VCaP (cell line): Measurements from ENCODE around the gene CSAD.

Experiments
- H3K27ac ChIP-seq: fragments of 450-650 bp; 2 replicates; pipeline ENCODE4 v1.5.1; 2017
- TF ChIP-seq, protein P1 (sequence below): fragments of 450-650 bp; conservative IDR thresholded peaks from 2 replicates; pipeline ENCODE4 v1.5.1; 2017; ENCODE audit warnings: mild to moderate bottlenecking, moderate library complexity

CSAD gene

GRCh38 chr12:53201639-53202038 is 20.9 kb upstream of the CSAD start:
- no peak overlapping the region for H3K27ac ChIP-seq
- TF ChIP-seq, protein P1, sequence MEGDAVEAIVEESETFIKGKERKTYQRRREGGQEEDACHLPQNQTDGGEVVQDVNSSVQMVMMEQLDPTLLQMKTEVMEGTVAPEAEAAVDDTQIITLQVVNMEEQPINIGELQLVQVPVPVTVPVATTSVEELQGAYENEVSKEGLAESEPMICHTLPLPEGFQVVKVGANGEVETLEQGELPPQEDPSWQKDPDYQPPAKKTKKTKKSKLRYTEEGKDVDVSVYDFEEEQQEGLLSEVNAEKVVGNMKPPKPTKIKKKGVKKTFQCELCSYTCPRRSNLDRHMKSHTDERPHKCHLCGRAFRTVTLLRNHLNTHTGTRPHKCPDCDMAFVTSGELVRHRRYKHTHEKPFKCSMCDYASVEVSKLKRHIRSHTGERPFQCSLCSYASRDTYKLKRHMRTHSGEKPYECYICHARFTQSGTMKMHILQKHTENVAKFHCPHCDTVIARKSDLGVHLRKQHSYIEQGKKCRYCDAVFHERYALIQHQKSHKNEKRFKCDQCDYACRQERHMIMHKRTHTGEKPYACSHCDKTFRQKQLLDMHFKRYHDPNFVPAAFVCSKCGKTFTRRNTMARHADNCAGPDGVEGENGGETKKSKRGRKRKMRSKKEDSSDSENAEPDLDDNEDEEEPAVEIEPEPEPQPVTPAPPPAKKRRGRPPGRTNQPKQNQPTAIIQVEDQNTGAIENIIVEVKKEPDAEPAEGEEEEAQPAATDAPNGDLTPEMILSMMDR, result no peak

- no peak overlapping the region for H3K27ac ChIP-seq
- TF ChIP-seq, protein P1, result no peak
Measured at GRCh38 chr12:53201177-53201541, 20.4 kb upstream of the CSAD start.

- TF ChIP-seq, protein P1, result no peak
- no peak overlapping the region for H3K27ac ChIP-seq
Measured at GRCh38 chr12:53200458-53201176, 19.9 kb upstream of the CSAD start.

- TF ChIP-seq, protein P1, result no peak
- no peak overlapping the region for H3K27ac ChIP-seq
Measured at GRCh38 chr12:53200107-53200457, 19.4 kb upstream of the CSAD start.

DNA sequence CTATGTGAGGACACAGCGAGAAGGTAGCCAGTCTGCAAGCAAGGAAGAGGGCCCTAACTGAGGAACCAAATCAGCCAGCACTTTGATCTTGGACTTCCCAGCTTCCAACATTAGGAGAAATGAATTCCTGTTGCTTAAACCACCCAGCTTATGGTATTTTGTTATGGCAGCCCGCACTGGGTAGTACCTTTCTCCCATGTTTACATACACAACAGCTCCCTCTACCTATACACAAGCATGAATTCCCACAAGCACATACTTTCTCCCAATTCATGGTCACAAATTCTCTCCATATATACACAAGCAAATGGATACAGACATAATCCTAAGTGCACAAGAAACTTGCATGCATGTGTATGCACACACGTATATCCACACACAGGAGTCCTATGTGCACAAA is 19.0 kb upstream of the CSAD start:
- TF ChIP-seq, protein P1, result no peak
- no peak overlapping the region for H3K27ac ChIP-seq

DNA sequence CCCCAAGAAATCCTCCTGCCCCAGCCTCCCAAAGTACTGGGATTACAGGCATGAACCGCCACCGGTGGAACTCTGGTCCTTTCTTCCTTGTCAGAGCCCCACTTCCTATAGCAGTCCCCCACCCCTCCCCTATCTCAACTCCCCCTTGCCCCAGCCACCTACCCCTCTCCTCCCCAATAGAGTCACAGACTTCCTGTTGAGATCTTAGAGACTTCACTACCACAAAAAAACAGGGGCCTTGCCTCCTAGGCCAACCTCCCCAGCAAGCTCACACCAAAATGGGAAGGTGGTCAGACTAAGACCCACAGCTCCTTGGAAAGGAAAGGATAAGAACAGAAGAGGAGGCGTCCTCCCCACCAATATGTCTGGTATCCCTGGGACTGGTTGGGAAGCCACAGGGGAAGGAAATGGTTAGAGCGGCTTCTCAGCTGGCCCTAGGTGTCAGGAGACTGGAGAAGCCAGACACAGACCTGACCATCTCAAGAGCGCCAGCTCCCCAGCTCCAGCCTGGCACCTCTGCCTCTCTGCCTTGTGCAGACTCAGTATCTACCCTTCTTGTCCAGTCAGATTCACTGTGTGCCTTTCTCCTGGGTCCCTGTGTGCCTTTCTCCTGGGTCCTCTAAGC is 17.9 kb upstream of the CSAD start:
- H3K27ac ChIP-seq, result no peak overlapping the region
- TF ChIP-seq, protein P1, result no peak

- no peak overlapping the region for H3K27ac ChIP-seq
- TF ChIP-seq, protein P1, result no peak
Measured at GRCh38 chr12:53197011-53197640, 16.4 kb upstream of the CSAD start.
